ENCODE results near the gene CLEC1A. TPM values are rescaled to one million over a fixed set of nuclear protein-coding genes. Genes with fewer than 3 reads are reported as not detected.

The CLEC1A gene
- polyA plus RNA-seq, 1 donor (not counting 4 experiments of a cell fraction or from before 2014, with no cell fraction given), result 0.05 TPM

DNA sequence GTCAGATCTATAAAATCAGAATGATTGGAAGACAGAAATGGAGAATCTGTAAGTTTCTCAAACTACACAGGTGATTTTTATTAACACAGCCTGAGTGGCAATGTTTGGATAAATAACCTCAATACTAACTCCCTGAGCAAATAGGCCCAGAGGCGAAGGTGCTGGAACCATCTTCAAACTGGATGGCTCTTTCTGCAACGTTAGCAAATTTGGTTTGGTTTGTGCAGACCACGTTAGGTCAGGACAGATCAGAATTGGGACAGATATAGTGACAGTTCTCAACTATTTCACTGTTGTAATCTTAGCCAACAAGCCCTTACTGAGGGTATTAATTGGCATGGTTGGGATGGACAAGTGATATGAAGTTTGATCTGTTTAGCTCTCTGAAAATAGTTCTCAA, 77.4 kb downstream of the CLEC1A start:
- Histone ChIP-seq H4K20me1 (ENCODE audit: control insufficient read depth, extremely low read depth, insufficient read depth, low read length) (no peaks in the 10 kb centered on the region), H2AFZ (ENCODE audit: control insufficient read depth, low read length) (no peak overlapping the region), H3K4me1 (ENCODE audit: control insufficient read depth, extremely low read depth, insufficient read depth, low read length) (no peaks in the 10 kb centered on the region), H3K9ac (ENCODE audit: control insufficient read depth, extremely low read depth, insufficient read depth, low read length) (no peak overlapping the region), H3K9me1 (ENCODE audit: control insufficient read depth, extremely low read depth, insufficient read depth, low read length) (no peaks in the 10 kb centered on the region), H3K79me2 (ENCODE audit: control insufficient read depth, insufficient read depth, low read length) (no peaks in the 10 kb centered on the region), H3K9me3 (ENCODE audit: control insufficient read depth, low read depth, low read length) (no peaks in the 10 kb centered on the region), H3K27ac (ENCODE audit: control insufficient read depth, insufficient read depth, low read length) (no peak overlapping the region), H3K4me3 (ENCODE audit: control insufficient read depth in 2 of 3, extremely low read depth in 1 of 3, insufficient read depth in 2 of 3, low read depth in 1 of 3, low read length in 3 of 3) (no peak overlapping the region), H3K4me2 (ENCODE audit: control insufficient read depth, extremely low read depth, insufficient read depth, low read depth, low read length) (no peak overlapping the region), H3K36me3 (ENCODE audit: control insufficient read depth in 2 of 2, extremely low read depth in 1 of 2, insufficient read depth in 2 of 2, low read length in 2 of 2) (no peaks in the 10 kb centered on the region), H3K27me3 (ENCODE audit: control insufficient read depth, extremely low read depth, insufficient read depth, low read length) (no peaks in the 10 kb centered on the region)
- DNase-seq (ENCODE audit: low read depth, low spot score) (no peak), FAIRE-seq (no peak)
- dilution Hi-C loops (cut with MboI; ENCODE audit: extremely low pct_ligation_motif_present, low sequenced_read_pairs), result no loop called here
- TF ChIP-seq, protein P1, sequence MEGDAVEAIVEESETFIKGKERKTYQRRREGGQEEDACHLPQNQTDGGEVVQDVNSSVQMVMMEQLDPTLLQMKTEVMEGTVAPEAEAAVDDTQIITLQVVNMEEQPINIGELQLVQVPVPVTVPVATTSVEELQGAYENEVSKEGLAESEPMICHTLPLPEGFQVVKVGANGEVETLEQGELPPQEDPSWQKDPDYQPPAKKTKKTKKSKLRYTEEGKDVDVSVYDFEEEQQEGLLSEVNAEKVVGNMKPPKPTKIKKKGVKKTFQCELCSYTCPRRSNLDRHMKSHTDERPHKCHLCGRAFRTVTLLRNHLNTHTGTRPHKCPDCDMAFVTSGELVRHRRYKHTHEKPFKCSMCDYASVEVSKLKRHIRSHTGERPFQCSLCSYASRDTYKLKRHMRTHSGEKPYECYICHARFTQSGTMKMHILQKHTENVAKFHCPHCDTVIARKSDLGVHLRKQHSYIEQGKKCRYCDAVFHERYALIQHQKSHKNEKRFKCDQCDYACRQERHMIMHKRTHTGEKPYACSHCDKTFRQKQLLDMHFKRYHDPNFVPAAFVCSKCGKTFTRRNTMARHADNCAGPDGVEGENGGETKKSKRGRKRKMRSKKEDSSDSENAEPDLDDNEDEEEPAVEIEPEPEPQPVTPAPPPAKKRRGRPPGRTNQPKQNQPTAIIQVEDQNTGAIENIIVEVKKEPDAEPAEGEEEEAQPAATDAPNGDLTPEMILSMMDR (optimal IDR thresholded peaks at IDR 0.05 in 1 of 3, IDR thresholded peaks at IDR 0.05 in 1 of 3, conservative IDR thresholded peaks at IDR 0.05 in 1 of 3; ENCODE audit: extremely low read depth in 1 of 3, insufficient read depth in 2 of 3, low read length in 3 of 3), result no peak
- no peak for TF ChIP-seq EZH2 (IDR thresholded peaks at IDR 0.05; ENCODE audit: low read length)

Other genes with a start within 250 kb of the CLEC1A start
- 5.2 to 31.3 TPM (median 20.9 TPM) in 3 replicates for gene CLEC2B, start 229.6 kb downstream of the CLEC1A start, polyA plus RNA-seq
- gene KLRF2, start 217.5 kb downstream of the CLEC1A start, polyA plus RNA-seq, result not detected in 3 replicates
- 0.27 to 0.94 TPM (median 0.88 TPM) in 3 replicates for gene CLEC2A, start 166.6 kb downstream of the CLEC1A start, polyA plus RNA-seq
- gene CLEC12A, start 127.6 kb downstream of the CLEC1A start, polyA plus RNA-seq, result not detected in 3 replicates
- not detected in 3 replicates for gene CLEC1B, start 99.9 kb downstream of the CLEC1A start, polyA plus RNA-seq
- gene CLEC12B, start 88.4 kb downstream of the CLEC1A start, polyA plus RNA-seq, result not detected in 3 replicates
- gene CLEC9A, start 68.3 kb downstream of the CLEC1A start, polyA plus RNA-seq, result not detected in 3 replicates
- 0.31 to 0.62 TPM (median 0.62 TPM) in 3 replicates for gene CLEC7A, start 31.2 kb upstream of the CLEC1A start, polyA plus RNA-seq
- 0.03 to 0.18 TPM (median 0.17 TPM) in 3 replicates for gene OLR1, start 73.1 kb upstream of the CLEC1A start, polyA plus RNA-seq
- 0.03 TPM in 1 of 3 replicates, not detected in the others for gene TMEM52B, start 80.0 kb upstream of the CLEC1A start, polyA plus RNA-seq
- 15.6 to 27.2 TPM (median 24.3 TPM) in 3 replicates for gene GABARAPL1, start 113.9 kb upstream of the CLEC1A start, polyA plus RNA-seq
- gene KLRD1, start 208.9 kb upstream of the CLEC1A start, polyA plus RNA-seq, result under 0.01 TPM in 2 of 3 replicates, not detected in the other